SH-SY5Y (cell line): ENCODE results near the gene LONP1.

Source experiments
- GATA2 ChIP-seq: IDR thresholded peaks from 2 replicates; pipeline ENCODE4 v1.6.1; 2011; ENCODE audit warnings: mild to moderate bottlenecking, low read depth, low read length
- GATA3 ChIP-seq: IDR thresholded peaks from 2 replicates; pipeline ENCODE4 v1.6.1; 2011; ENCODE audit warnings: low read depth, mild to moderate bottlenecking, low read length, moderate library complexity

Gene LONP1

DNA sequence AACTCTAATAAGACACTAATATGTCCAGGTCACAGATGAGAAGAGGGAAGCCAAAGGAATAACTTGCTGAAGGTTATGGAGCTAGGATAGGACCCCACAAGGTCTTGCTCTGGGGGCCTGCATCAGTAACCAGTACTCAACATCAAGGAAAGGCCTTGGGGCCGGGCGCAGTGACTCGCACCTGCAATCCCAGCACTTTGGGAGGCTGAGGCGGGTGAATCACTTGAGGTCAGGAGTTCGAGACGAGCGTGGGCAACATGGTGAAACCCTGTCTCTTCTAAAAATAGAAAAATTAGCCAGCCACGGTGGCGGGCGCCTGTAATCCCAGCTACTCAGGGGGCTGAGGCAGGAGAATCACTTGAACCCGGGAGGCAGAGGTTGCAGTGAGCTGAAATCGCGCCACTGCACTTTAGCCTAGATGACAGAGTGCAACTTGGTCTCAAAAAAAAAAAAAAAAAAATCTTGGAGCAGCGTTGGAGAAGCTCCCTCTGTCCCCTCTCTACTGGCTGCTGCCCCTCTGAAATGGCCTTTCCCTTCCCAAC, 1.8 kb downstream of the LONP1 start:
- TF ChIP-seq GATA2 = no peak
- no peak for TF ChIP-seq GATA3

GRCh38 chr19:5717215-5717935, 2.6 kb downstream of the LONP1 start:
- no peak for TF ChIP-seq GATA3
- no peak for TF ChIP-seq GATA2

DNA sequence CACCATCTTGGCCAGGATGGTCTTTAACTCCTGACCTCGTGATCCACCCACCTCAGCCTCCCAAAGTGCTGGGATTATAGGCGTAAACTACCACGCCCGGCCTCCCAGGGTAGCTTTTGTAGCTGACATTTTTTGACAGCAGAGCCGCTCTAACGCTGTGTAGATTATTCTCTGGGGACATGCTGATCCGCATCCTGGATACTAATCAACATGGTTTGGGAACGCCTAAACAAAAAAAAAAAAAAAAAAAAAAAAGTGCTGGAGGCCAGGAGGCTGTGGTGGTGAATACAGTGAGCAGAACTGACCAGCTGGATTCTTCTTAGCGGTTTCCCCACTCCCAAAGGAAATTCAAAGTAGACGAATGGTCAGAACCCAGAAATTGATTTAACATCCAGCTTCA, 5.1 kb downstream of the LONP1 start:
- no peak for TF ChIP-seq GATA3
- no peak for TF ChIP-seq GATA2

DNA sequence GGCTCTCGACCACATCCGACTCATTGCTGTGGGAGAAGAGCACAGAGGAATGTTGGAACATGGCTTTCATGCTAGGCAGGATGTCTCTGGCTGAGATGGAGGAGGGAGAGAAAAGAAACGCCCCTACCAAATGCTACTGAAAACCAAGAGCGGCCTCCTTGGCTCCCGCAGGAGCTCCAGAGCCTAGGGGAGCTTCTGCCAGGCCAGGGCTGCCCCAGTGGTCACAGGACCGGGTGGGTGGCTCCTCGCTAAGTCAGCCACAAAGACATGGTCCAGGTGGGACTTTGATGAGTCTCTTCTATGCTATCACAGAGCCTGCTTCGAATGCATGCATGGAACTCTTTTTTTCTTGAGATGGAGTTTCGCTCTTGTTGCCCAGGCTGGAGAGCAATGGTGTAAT, 6.7 kb downstream of the LONP1 start:
- TF ChIP-seq GATA2 (no peak), GATA3 (no peak)

DNA sequence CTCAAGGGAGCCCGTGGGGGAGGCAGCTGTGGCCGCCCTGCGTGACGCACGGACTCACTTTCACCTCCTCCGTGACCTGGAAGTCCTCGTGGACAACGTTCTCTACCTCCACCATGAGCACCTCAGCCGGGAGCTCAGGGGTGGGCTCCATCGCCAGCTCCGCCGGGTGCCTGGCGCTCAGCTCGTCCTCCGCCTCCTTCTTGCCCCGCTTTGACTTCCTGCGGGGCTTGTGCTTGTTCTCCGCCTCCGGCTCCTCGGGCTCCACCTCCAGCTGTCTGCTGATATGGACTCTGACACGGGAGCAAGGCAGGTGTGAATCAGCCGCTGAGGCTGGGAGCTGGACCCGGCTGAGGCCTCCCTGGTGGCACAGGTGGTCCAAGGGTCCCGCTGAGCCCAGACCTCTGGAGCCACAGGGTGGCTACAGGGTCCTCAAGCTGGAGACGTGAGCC, 8.2 kb downstream of the LONP1 start:
- TF ChIP-seq GATA2 (no peak), GATA3 (no peak)

DNA sequence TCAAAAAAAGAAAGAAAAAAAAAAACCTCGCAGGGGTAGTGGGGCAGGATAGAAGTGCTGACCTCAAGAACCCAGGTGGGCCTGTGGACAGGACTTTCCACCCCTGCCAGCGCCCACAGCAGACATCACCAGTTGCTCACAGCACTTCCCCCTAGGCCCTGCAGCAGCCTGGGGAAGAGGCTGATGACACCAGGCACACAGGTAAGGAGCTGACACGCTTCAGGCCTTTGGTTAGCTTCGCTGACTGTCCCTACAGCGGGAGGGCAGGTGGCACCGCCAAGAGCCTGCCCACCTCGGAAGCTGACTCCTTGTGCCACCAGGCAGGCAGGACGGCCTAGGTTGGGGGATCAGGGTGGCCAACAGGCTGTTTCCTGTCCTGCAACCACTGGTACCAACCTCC, 8.9 kb downstream of the LONP1 start:
- no peak for TF ChIP-seq GATA2
- no peak for TF ChIP-seq GATA3

- TF ChIP-seq GATA3 = no peak
- no peak for TF ChIP-seq GATA2
Observed at GRCh38 chr19:5707576-5708575, 12.1 kb downstream of the LONP1 start.

- TF ChIP-seq GATA3 = no peak
Observed at GRCh38 chr19:5706876-5707573, 12.9 kb downstream of the LONP1 start.

DNA sequence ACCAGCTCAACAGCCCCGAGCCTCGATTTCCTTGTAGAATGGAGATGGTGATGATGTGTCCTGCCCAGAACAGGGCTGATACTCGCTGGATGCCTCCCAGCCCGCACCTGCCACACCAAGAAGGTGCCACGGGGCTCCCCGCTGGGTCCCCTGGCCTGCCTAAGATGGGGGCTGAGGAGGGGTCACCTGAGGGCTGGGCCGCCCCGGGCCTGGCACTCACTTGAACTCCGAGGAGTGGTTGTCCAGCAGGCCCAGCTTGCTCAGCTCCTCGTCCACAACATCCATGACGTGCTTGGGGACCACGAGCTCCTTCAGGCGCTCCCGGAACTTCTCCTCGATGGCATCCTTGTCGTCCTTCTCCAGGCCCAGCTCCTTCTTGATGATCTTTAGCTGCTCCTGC, 14.4 kb downstream of the LONP1 start:
- TF ChIP-seq GATA2 = no peak
- no peak for TF ChIP-seq GATA3

DNA sequence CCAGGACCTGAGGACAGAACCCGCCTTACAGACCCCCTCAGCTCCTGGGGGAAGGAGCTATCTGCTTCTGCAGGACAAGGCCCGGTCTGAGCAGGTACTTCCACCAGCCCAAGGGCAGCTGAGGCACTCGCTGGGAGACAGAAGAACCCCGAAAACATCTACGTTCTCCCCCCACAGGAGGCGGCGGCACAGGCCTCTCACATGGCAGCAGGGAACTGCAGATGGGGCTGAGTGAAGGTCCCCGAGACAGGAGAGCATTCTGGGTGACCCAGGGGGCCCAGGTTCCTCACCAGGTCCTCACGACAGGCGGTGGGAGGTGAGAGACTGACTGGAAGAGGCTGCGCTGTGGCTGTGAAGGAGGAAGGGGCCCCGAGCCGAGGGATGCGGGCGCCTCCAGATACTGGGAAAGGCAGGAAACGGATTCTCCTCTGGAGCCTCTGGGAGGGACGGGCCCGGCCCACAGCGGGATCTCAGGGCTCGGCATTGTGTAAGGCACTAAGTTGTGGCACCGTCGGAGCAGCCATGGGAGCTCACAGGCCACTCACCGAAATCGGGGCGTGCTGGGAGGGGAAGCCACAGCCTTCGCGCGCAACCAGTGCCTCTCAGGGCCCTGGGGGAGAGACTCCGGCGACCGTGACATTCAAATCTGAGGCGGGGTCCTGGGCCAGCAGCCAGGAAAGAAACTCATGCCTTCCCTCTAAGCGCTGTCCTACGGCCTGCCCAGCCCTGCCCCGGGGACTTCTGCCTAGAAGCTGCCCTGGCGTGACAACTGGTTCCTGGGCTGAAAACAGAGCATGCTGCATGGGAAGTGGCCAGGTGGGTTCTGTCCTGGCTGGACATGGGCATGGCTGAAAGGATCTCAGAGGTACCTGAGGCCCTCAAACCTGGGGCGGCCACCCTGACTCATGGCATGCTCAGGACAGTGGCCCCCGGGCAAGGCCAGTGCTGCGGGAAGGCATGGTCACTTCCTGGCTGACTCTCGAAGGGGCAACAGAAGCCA, 15.8 kb downstream of the LONP1 start:
- TF ChIP-seq GATA2 (no peak), GATA3 (no peak)

DNA sequence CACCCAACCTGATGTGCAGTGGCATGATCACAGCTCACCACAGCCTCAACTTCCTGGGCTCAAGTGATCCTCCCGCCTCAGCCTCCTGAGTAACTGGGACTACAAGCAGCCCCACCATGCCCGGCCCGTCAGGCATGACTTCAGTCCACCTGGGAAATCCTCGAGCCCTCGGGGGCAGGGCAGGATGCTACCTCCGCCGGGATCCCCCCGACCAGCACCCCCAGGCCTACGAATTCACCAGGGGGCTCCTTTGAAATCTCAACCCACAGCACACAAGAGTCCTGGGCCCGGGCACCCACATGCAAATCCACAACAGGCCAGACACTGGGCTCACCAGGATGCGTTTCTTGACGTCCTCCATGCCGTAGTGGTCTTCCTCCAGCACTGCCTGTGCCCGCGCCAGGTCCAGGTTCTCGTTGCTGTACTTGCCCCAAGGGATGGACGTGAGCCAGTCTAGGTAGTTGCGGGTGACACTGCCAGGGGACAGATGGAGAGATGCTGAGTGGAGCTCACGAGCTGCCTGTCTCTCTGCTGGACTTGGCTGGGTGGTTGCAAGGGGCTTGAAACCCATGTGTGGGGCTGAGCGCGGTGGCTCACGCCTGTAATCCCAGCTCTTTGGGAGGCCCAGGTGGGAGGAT, 19.4 kb downstream of the LONP1 start:
- no peak for TF ChIP-seq GATA3

- TF ChIP-seq GATA3 = no peak
- no peak for TF ChIP-seq GATA2
Observed at GRCh38 chr19:5698635-5699422, 21.1 kb downstream of the LONP1 start.
